Mesenteric fat pad (tissue), 1 donor: ENCODE data around the gene AKR1D1. TPM values are rescaled to one million over a fixed set of nuclear protein-coding genes. Genes with fewer than 3 reads are reported as not detected.
"Not testable (repeated sequence)": the region's sequence is repeated elsewhere in the genome, so short reads cannot be mapped to it uniquely, and the experiment has no call there.

Experiments used
- DNase-seq: peaks from one replicate; pipeline ENCODE4 v3.0.0-alpha.2; 2020; ENCODE audit warnings: low spot score
- long read RNA-seq: library from polyadenylated mRNA; unstranded; transcript quantifications from one replicate; pipeline ENCODE4 v2.0.0, GENCODE V29; 2020
- total RNA-seq: library from RNA; stranded (reverse); fragmentation: NEBNext Ultra II Directional; extraction: Animal tissue kit (Norgen Biotek cat#: 25700); gene quantifications from one replicate; pipeline ENCODE4 v1.2.1, GENCODE V29; 2021
- donor health status: DM: yes; HTN: yes; CAD: no.

The AKR1D1 gene
- total RNA-seq: not detected
- long read RNA-seq: 0 reads

DNA sequence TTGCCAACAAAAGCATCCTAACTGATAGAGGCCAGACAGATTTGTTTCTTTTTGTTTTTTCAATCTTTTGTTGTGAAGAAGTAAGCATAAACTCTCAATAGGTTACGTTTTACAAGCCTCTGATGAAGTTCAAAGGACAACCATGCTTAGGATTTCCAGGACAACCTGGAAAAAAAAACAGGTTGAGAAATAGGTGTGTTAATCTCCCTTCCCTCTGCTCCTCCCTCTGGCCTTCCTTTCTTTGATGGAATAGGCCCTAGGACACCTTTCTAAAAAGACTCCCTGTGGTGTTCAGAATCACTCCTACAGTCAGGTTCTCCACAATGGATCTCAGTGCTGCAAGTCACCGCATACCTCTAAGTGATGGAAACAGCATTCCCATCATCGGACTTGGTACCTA, at the start of gene AKR1D1:
Gene AKR1D1, plus strand, starts transcription at position 264 of the 400 bp plus-strand sequence. Its CDS starts 60 bp downstream, at position 324.
- no peak for DNase-seq

GRCh38 chr7:138027100-138027499, 49.2 kb upstream of the AKR1D1 start:
- no peak for DNase-seq

- no peak for DNase-seq
These were observed 47.1 kb upstream of the AKR1D1 start for GRCh38 chr7:138029126-138029525.

DNA sequence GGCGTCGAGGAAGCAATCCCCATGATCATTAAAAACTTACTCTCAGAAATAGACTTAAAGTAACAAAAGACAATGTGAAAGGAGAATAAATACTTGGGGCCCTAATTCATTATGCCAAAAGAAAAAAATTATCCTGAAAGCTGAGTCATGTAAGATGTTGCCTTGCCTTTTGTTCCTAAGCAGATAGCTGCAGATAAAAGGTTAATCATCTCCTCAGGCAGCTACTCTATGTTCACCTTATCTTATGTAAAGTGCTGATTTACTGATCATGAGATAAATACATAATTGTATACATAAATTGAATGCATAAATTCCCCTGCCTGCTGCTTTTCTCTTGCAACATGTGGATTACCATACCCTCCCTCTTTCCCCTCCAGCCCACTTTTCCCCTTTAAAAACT, 46.3 kb upstream of the AKR1D1 start:
- DNase-seq: no peak

DNA sequence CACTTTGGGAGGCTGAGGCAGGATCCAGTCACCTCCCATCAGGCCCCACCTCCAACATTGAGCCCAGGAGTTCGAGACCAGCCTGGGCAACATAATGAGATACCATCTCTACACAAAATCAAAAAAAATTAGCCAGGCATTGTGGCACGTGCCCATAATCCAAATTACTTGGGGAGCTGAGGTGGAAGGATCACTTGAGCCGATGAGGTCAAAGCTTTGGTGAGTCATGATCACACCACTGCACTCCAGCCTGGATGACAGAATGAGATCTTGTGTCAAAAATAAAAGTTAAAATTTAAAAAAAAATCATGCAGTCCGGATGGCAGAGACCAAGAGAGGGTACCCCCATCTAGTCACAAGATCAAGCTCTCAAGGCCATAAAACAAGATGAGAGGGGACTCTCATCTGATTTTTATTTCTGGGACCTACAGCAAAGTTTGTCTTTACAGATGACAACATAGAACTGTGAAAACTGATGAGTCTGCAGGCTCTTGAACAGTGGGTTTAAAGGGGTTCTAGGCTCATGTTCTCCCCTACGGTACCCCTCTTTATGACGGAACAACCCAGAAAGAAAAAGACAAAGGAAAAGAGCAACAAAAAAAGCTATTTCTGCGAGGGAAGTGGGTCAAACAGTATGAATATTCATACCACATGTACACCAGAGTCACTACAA, 45.4 kb upstream of the AKR1D1 start:
- DNase-seq: no peak

GRCh38 chr7:138032186-138032585, 44.1 kb upstream of the AKR1D1 start:
- DNase-seq: no peak

DNA sequence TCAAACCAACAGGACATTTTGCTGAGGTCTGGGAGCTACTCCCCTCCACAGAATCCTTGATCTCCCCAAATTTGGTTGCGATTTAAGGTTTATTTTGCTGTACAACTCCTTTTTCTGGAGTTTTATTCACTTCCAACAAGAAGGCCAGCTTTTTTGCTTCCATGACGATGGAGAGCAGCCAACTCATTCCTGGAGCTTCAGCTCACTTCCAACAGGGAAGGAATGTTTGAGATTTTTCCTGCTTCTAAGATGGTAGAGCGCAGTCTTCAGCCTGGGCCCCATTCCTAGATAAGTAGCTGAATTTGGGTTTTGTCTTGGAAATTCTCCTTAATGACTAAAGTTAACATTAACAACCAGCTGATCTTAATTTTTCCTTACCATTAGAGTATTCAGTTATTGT, 43.5 kb upstream of the AKR1D1 start:
- DNase-seq: no peak

- DNase-seq: no peak
These were observed 43.0 kb upstream of the AKR1D1 start for GRCh38 chr7:138033241-138033640.

- no peak for DNase-seq
These were observed 40.1 kb upstream of the AKR1D1 start for GRCh38 chr7:138036135-138036534.

GRCh38 chr7:138040063-138040462, 36.2 kb upstream of the AKR1D1 start:
- DNase-seq: not testable (repeated sequence)

- DNase-seq: no peak
These were observed 31.4 kb upstream of the AKR1D1 start for GRCh38 chr7:138044897-138045296.

GRCh38 chr7:138047907-138048306, 28.4 kb upstream of the AKR1D1 start:
- no peak for DNase-seq

DNA sequence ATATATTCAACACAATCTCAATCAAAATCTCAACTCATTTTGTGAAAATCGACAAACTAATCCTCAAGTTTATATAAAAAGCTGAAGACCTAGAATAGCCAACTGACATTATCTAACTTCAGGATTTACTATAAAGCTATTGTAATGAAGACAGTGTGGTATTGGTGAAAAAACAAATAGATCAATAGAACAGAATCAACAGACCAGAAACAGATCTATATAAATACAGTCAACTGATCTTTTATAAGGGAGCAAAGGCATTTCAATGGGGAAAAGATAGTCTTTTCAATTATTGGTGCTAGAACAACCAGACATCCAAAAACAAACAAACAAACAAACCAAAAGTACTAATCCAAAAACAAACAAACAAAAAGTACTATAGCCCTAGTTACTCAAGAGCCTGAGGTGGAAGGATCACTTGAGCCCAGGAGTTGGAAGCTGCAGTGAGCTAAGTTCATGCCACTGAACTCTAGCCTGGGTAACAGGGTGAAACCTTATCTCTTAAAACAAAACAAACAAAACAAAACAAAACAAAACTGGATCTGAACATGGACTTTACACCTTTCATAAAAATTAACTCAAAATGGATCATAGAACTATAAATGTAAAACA, 26.6 kb upstream of the AKR1D1 start:
- no peak for DNase-seq

- not testable (repeated sequence) for DNase-seq
These were observed 24.5 kb upstream of the AKR1D1 start for GRCh38 chr7:138051712-138052247.

GRCh38 chr7:138052696-138053095, 23.6 kb upstream of the AKR1D1 start:
- no peak for DNase-seq

- not testable (repeated sequence) for DNase-seq
These were observed 20.6 kb upstream of the AKR1D1 start for GRCh38 chr7:138055698-138056097.

GRCh38 chr7:138063400-138063799, 12.9 kb upstream of the AKR1D1 start:
- DNase-seq: no peak

GRCh38 chr7:138064856-138065357, 11.4 kb upstream of the AKR1D1 start:
- no peak for DNase-seq

GRCh38 chr7:138065827-138066226, 10.4 kb upstream of the AKR1D1 start:
- DNase-seq: no peak

GRCh38 chr7:138066954-138067394, 9.3 kb upstream of the AKR1D1 start:
- no peak for DNase-seq

GRCh38 chr7:138067774-138068173, 8.5 kb upstream of the AKR1D1 start:
- DNase-seq: no peak

- no peak for DNase-seq
These were observed 5.4 kb upstream of the AKR1D1 start for GRCh38 chr7:138070908-138071307.

- DNase-seq: no peak
These were observed 3.5 kb upstream of the AKR1D1 start for GRCh38 chr7:138072726-138073125.
